HEK293 (cell line): ENCODE results near the gene TUNAR.

Source experiments
- CTCF ChIA-PET: fragments of 350-600 bp; formaldehyde crosslinking; extraction: SDS; loops from one replicate; lab custom pipeline; 2021; ENCODE audit warnings: antibody characterized with exemption; lab: Yijun Ruan, JAX
- POLR2A ChIA-PET: fragments of 300-600 bp; formaldehyde crosslinking; extraction: SDS; loops from one replicate; lab custom pipeline; 2020; ENCODE audit warnings: antibody characterized with exemption, inconsistent platforms; lab: Yijun Ruan, JAX
- H3K27ac ChIP-seq: fragments of 200-500 bp; sonication (Bioruptor generic); 2 replicates; pipeline ENCODE4 v1.5.1; 2014; ENCODE audit warnings: low read depth, low read length, control low read depth, inconsistent platforms; ENCODE audit errors: extremely low read depth
- H3K36me3 ChIP-seq, 2 experiments: fragments of 200-500 bp in 1 of 2; sonication (Bioruptor generic) in 1 of 2; 1 replicate in 1 of 2; 2 replicates in 1 of 2; pipeline ENCODE4 v1.5.1; 2014 to 2017; ENCODE audit warnings: inconsistent platforms in 2 of 2, low read length in 2 of 2; ENCODE audit not compliant: control insufficient read depth in 2 of 2, insufficient read depth in 1 of 2
- H3K4me1 ChIP-seq: fragments of 200-500 bp; sonication (Bioruptor generic); 2 replicates; pipeline ENCODE4 v1.5.1; 2014; ENCODE audit warnings: mild to moderate bottlenecking, low read length, inconsistent platforms; ENCODE audit not compliant: control insufficient read depth, insufficient read depth
- H3K4me3 ChIP-seq: 2 replicates; pipeline ENCODE4 v1.5.1; 2011; ENCODE audit warnings: low read depth, mild to moderate bottlenecking, control low read depth, low read length, moderate library complexity
- H3K9me3 ChIP-seq: fragments of 200-500 bp; sonication (Bioruptor generic); 2 replicates; pipeline ENCODE4 v1.5.1; 2014; ENCODE audit warnings: low read depth, low read length, inconsistent platforms; ENCODE audit not compliant: control insufficient read depth, insufficient read depth
- HIC1 ChIP-seq: fragments of 450-650 bp; formaldehyde crosslinking; IDR thresholded peaks from 2 replicates; pipeline ENCODE4 v1.5.1; 2016; ENCODE audit warnings: missing biosample characterization, missing genetic modification characterization
- KLF16 ChIP-seq: fragments of 450-650 bp; formaldehyde crosslinking; IDR thresholded peaks from 2 replicates; pipeline ENCODE4 v1.5.1; 2017; ENCODE audit warnings: missing biosample characterization, missing genetic modification characterization
- KLF17 ChIP-seq: fragments of 450-650 bp; formaldehyde crosslinking; IDR thresholded peaks from 2 replicates; pipeline ENCODE4 v1.5.1; 2016; ENCODE audit warnings: missing biosample characterization, missing genetic modification characterization
- REPIN1 ChIP-seq: fragments of 450-650 bp; formaldehyde crosslinking; IDR thresholded peaks from 2 replicates; pipeline ENCODE4 v1.5.1; 2017; ENCODE audit warnings: missing biosample characterization, missing genetic modification characterization, low read depth
- SALL2 ChIP-seq: fragments of 450-650 bp; formaldehyde crosslinking; IDR thresholded peaks from 2 replicates; pipeline ENCODE4 v1.5.0; 2017; ENCODE audit warnings: missing biosample characterization, mild to moderate bottlenecking, missing genetic modification characterization, borderline replicate concordance
- ZBTB6 ChIP-seq: fragments of 450-650 bp; formaldehyde crosslinking; IDR thresholded peaks from 2 replicates; pipeline ENCODE4 v1.5.1; 2017; ENCODE audit warnings: missing biosample characterization, missing genetic modification characterization
- ZIC2 ChIP-seq: fragments of 450-650 bp; formaldehyde crosslinking; IDR thresholded peaks from 2 replicates; pipeline ENCODE4 v1.5.1; 2016; ENCODE audit warnings: missing biosample characterization, missing genetic modification characterization
- ZNF174 ChIP-seq: fragments of 450-650 bp; formaldehyde crosslinking; IDR thresholded peaks from 2 replicates; pipeline ENCODE4 v1.5.0; 2017; ENCODE audit warnings: missing biosample characterization, mild to moderate bottlenecking, missing genetic modification characterization
- ZNF280D ChIP-seq: fragments of 450-650 bp; formaldehyde crosslinking; IDR thresholded peaks from 2 replicates; pipeline ENCODE4 v1.5.1; 2016; ENCODE audit warnings: missing biosample characterization, missing genetic modification characterization
- ZNF324 ChIP-seq: fragments of 450-650 bp; formaldehyde crosslinking; IDR thresholded peaks from 2 replicates; pipeline ENCODE4 v1.5.1; 2016; ENCODE audit warnings: missing biosample characterization, missing genetic modification characterization
- ZNF362 ChIP-seq: fragments of 450-650 bp; formaldehyde crosslinking; IDR thresholded peaks from 2 replicates; pipeline ENCODE4 v1.5.1; 2016; ENCODE audit warnings: missing biosample characterization, missing genetic modification characterization
- ZNF394 ChIP-seq: fragments of 450-650 bp; formaldehyde crosslinking; IDR thresholded peaks from 2 replicates; pipeline ENCODE4 v1.5.1; 2016; ENCODE audit warnings: missing biosample characterization, missing genetic modification characterization, mild to moderate bottlenecking, moderate library complexity, borderline replicate concordance
- ZNF433 ChIP-seq: fragments of 450-650 bp; formaldehyde crosslinking; IDR thresholded peaks from 2 replicates; pipeline ENCODE4 v1.5.1; 2016; ENCODE audit warnings: missing biosample characterization, missing genetic modification characterization, low read depth
- ZNF449 ChIP-seq: fragments of 450-650 bp; formaldehyde crosslinking; IDR thresholded peaks from 2 replicates; pipeline ENCODE4 v1.5.1; 2017; ENCODE audit warnings: missing biosample characterization, mild to moderate bottlenecking, missing genetic modification characterization, moderate library complexity
- ZNF514 ChIP-seq: fragments of 450-650 bp; formaldehyde crosslinking; IDR thresholded peaks from 2 replicates; pipeline ENCODE4 v1.5.1; 2016; ENCODE audit warnings: missing biosample characterization, missing genetic modification characterization
- ZNF521 ChIP-seq: fragments of 450-650 bp; formaldehyde crosslinking; IDR thresholded peaks from 2 replicates; pipeline ENCODE4 v1.5.1; 2017; ENCODE audit warnings: missing biosample characterization, mild to moderate bottlenecking, missing genetic modification characterization
- ZNF626 ChIP-seq: fragments of 450-650 bp; sonication (Bioruptor Pico); formaldehyde crosslinking; IDR thresholded peaks from 2 replicates; pipeline ENCODE4 v1.5.1; 2018; ENCODE audit warnings: missing biosample characterization, missing genetic modification characterization, inconsistent platforms
- ZNF707 ChIP-seq: fragments of 450-650 bp; formaldehyde crosslinking; IDR thresholded peaks from 2 replicates; pipeline ENCODE4 v1.5.1; 2016; ENCODE audit warnings: missing biosample characterization, missing genetic modification characterization
- ZNF785 ChIP-seq: fragments of 450-650 bp; formaldehyde crosslinking; IDR thresholded peaks from 2 replicates; pipeline ENCODE4 v1.5.1; 2016; ENCODE audit warnings: missing biosample characterization, missing genetic modification characterization
- ZNF837 ChIP-seq: fragments of 450-650 bp; formaldehyde crosslinking; IDR thresholded peaks from 2 replicates; pipeline ENCODE4 v1.5.1; 2016; ENCODE audit warnings: missing biosample characterization, missing genetic modification characterization
- ZSCAN4 ChIP-seq: fragments of 450-650 bp; formaldehyde crosslinking; IDR thresholded peaks from 2 replicates; pipeline ENCODE4 v1.5.1; 2017; ENCODE audit warnings: missing biosample characterization, missing genetic modification characterization

TUNAR gene

GRCh38 chr14:95959317-95959716, 82.7 kb downstream of the TUNAR start:
- H3K36me3 ChIP-seq: no peaks in the 10 kb centered on the region
- CTCF ChIA-PET: no interaction called here
- H3K9me3 ChIP-seq: no peaks in the 10 kb centered on the region
- no peak overlapping the region for H3K27ac ChIP-seq
- POLR2A ChIA-PET: no interaction called here
- H3K4me3 ChIP-seq: no peak overlapping the region
- H3K4me1 ChIP-seq: no peaks in the 10 kb centered on the region
- TF ChIP-seq ZNF174 (tag by site-specific recombination) (no peak), KLF17 (tag by site-specific recombination) (no peak)
- TF ChIP-seq, all 188 proteins: peak for 0

GRCh38 chr14:95961481-95961880, 84.8 kb downstream of the TUNAR start:
- Histone ChIP-seq H3K27ac (no peak overlapping the region), H3K4me1 (no peaks in the 10 kb centered on the region), H3K36me3 (no peaks in the 10 kb centered on the region), H3K4me3 (no peak overlapping the region), H3K9me3 (no peaks in the 10 kb centered on the region)
- CTCF ChIA-PET: no interaction called here
- POLR2A ChIA-PET: no interaction called here
- TF ChIP-seq ZNF449 (tag by site-specific recombination) (no peak), KLF16 (tag by site-specific recombination) (no peak), ZNF433 (no peak), ZNF837 (tag by site-specific recombination) (no peak), ZBTB6 (no peak), ZSCAN4 (tag by site-specific recombination) (no peak), ZNF514 (tag by site-specific recombination) (no peak), HIC1 (tag by site-specific recombination) (no peak), SALL2 (tag by site-specific recombination) (no peak), ZNF785 (tag by site-specific recombination) (no peak), ZNF626 (no peak), ZNF280D (tag by site-specific recombination) (no peak), ZIC2 (tag by site-specific recombination) (no peak), ZNF521 (tag by site-specific recombination) (no peak), ZNF707 (no peak), REPIN1 (tag by site-specific recombination) (no peak), ZNF362 (tag by site-specific recombination) (no peak), ZNF394 (tag by site-specific recombination) (no peak), ZNF324 (tag by site-specific recombination) (no peak)
